Measurements from ENCODE around the gene ERICH2.

Gene ERICH2

GRCh38 chr2:170817093-170818035, 47.2 kb downstream of the ERICH2 start:
- H3K9me3 ChIP-seq (ENCODE audit: control insufficient read depth, low read length) = no peaks in the 10 kb centered on the region
- H3K27ac ChIP-seq (ENCODE audit: low read depth, low read length, severe bottlenecking) = no peak overlapping the region
- H3K4me1 ChIP-seq (ENCODE audit: control insufficient read depth, insufficient read depth, low read length, poor library complexity, severe bottlenecking) = peaks cover 6% of the 10 kb centered on the region
- WGBS, 2 experiments (ENCODE audit: insufficient coverage in 2 of 2) = 0% methylated on average over 43 to 45 of the region's 69 CpGs
- H3K4me3 ChIP-seq (ENCODE audit: extremely low read depth, insufficient read depth, low read length, poor library complexity, severe bottlenecking) = peak overlapping the region; percentile 66
- peaks cover 25% of the 10 kb centered on the region for H3K36me3 ChIP-seq (ENCODE audit: control insufficient read depth, insufficient read depth, low read length)

GRCh38 chr2:170818036-170818751, 48.0 kb downstream of the ERICH2 start:
- Histone ChIP-seq H3K36me3 (ENCODE audit: control insufficient read depth, insufficient read depth, low read length) (peaks cover 28% of the 10 kb centered on the region), H3K4me3 (ENCODE audit: extremely low read depth, insufficient read depth, low read length, poor library complexity, severe bottlenecking) (peak overlapping the region; percentile 66), H3K9me3 (ENCODE audit: control insufficient read depth, low read length) (no peaks in the 10 kb centered on the region), H3K4me1 (ENCODE audit: control insufficient read depth, insufficient read depth, low read length, poor library complexity, severe bottlenecking) (peaks cover 11% of the 10 kb centered on the region), H3K27ac (ENCODE audit: low read depth, low read length, severe bottlenecking) (no peak overlapping the region)
- 0% methylated on average over 50 to 51 of the region's 60 CpGs for WGBS, 2 experiments (ENCODE audit: insufficient coverage in 2 of 2)

- peaks cover 9% of the 10 kb centered on the region for H3K4me1 ChIP-seq (ENCODE audit: control insufficient read depth, insufficient read depth, low read length, poor library complexity, severe bottlenecking)
- peak overlapping the region; percentile 66 for H3K4me3 ChIP-seq (ENCODE audit: extremely low read depth, insufficient read depth, low read length, poor library complexity, severe bottlenecking)
- H3K36me3 ChIP-seq (ENCODE audit: control insufficient read depth, insufficient read depth, low read length) = peaks cover 28% of the 10 kb centered on the region
- no peak overlapping the region for H3K27ac ChIP-seq (ENCODE audit: low read depth, low read length, severe bottlenecking)
- no peaks in the 10 kb centered on the region for H3K9me3 ChIP-seq (ENCODE audit: control insufficient read depth, low read length)
- WGBS, 2 experiments (ENCODE audit: insufficient coverage in 2 of 2) = 2 to 3% methylated on average over 12 to 20 of the region's 30 CpGs
Observed at GRCh38 chr2:170818752-170819470, 48.7 kb downstream of the ERICH2 start.

- Histone ChIP-seq H3K9me3 (ENCODE audit: control insufficient read depth, low read length) (no peaks in the 10 kb centered on the region), H3K27ac (ENCODE audit: low read depth, low read length, severe bottlenecking) (no peak overlapping the region), H3K36me3 (ENCODE audit: control insufficient read depth, insufficient read depth, low read length) (peaks cover 38% of the 10 kb centered on the region), H3K4me1 (ENCODE audit: control insufficient read depth, insufficient read depth, low read length, poor library complexity, severe bottlenecking) (peaks cover 6% of the 10 kb centered on the region), H3K4me3 (ENCODE audit: extremely low read depth, insufficient read depth, low read length, poor library complexity, severe bottlenecking) (peak overlapping the region; percentile 66)
- WGBS, 2 experiments (ENCODE audit: insufficient coverage in 2 of 2) = 70 to 77% methylated on average over 31 to 34 of the region's 45 CpGs
Observed at GRCh38 chr2:170819680-170820664, 49.8 kb downstream of the ERICH2 start.

- WGBS, 2 experiments (ENCODE audit: insufficient coverage in 2 of 2) = 77 to 84% methylated on average over 11 to 16 of the region's 18 CpGs
- Histone ChIP-seq H3K36me3 (ENCODE audit: control insufficient read depth, insufficient read depth, low read length) (peaks cover 42% of the 10 kb centered on the region), H3K4me1 (ENCODE audit: control insufficient read depth, insufficient read depth, low read length, poor library complexity, severe bottlenecking) (peaks cover 5% of the 10 kb centered on the region), H3K9me3 (ENCODE audit: control insufficient read depth, low read length) (no peaks in the 10 kb centered on the region), H3K27ac (ENCODE audit: low read depth, low read length, severe bottlenecking) (no peak overlapping the region), H3K4me3 (ENCODE audit: extremely low read depth, insufficient read depth, low read length, poor library complexity, severe bottlenecking) (peak overlapping the region; percentile 8)
Observed at GRCh38 chr2:170820757-170821530, 50.8 kb downstream of the ERICH2 start.

GRCh38 chr2:170821531-170822289, 51.5 kb downstream of the ERICH2 start:
- no peak overlapping the region for H3K4me3 ChIP-seq (ENCODE audit: extremely low read depth, insufficient read depth, low read length, poor library complexity, severe bottlenecking)
- peaks cover 43% of the 10 kb centered on the region for H3K36me3 ChIP-seq (ENCODE audit: control insufficient read depth, insufficient read depth, low read length)
- H3K4me1 ChIP-seq (ENCODE audit: control insufficient read depth, insufficient read depth, low read length, poor library complexity, severe bottlenecking) = peaks cover 5% of the 10 kb centered on the region
- H3K27ac ChIP-seq (ENCODE audit: low read depth, low read length, severe bottlenecking) = no peak overlapping the region
- no peaks in the 10 kb centered on the region for H3K9me3 ChIP-seq (ENCODE audit: control insufficient read depth, low read length)
- WGBS, 2 experiments (ENCODE audit: insufficient coverage in 2 of 2) = 71 to 84% methylated on average over 28 to 38 of the region's 40 CpGs

GRCh38 chr2:170822290-170823087, 52.3 kb downstream of the ERICH2 start:
- Histone ChIP-seq H3K9me3 (ENCODE audit: control insufficient read depth, low read length) (no peaks in the 10 kb centered on the region), H3K36me3 (ENCODE audit: control insufficient read depth, insufficient read depth, low read length) (peaks cover 50% of the 10 kb centered on the region), H3K27ac (ENCODE audit: low read depth, low read length, severe bottlenecking) (no peak overlapping the region), H3K4me1 (ENCODE audit: control insufficient read depth, insufficient read depth, low read length, poor library complexity, severe bottlenecking) (peaks cover 5% of the 10 kb centered on the region), H3K4me3 (ENCODE audit: extremely low read depth, insufficient read depth, low read length, poor library complexity, severe bottlenecking) (no peak overlapping the region)
- WGBS, 2 experiments (ENCODE audit: insufficient coverage in 2 of 2) = 72 to 75% methylated on average over 31 to 40 of the region's 43 CpGs

- H3K27ac ChIP-seq (ENCODE audit: low read depth, low read length, severe bottlenecking) = no peak overlapping the region
- H3K9me3 ChIP-seq (ENCODE audit: control insufficient read depth, low read length) = no peaks in the 10 kb centered on the region
- peaks cover 54% of the 10 kb centered on the region for H3K36me3 ChIP-seq (ENCODE audit: control insufficient read depth, insufficient read depth, low read length)
- peak overlapping the region; percentile 8 for H3K4me3 ChIP-seq (ENCODE audit: extremely low read depth, insufficient read depth, low read length, poor library complexity, severe bottlenecking)
- H3K4me1 ChIP-seq (ENCODE audit: control insufficient read depth, insufficient read depth, low read length, poor library complexity, severe bottlenecking) = peaks cover 5% of the 10 kb centered on the region
- 43 to 54% methylated on average over 27 to 39 of the region's 61 CpGs for WGBS, 2 experiments (ENCODE audit: insufficient coverage in 2 of 2)
Observed at GRCh38 chr2:170823088-170823897, 53.1 kb downstream of the ERICH2 start.

All from mesodermal cell (in vitro differentiated cells).